COLO668 (cell line): Measurements from ENCODE around the gene EYS.

Source experiments
- DNase-seq: peaks from one replicate; lab custom pipeline; 2025; ENCODE audit not compliant: unreplicated experiment; lab: John Stamatoyannopoulos, UW

EYS gene

GRCh38 chr6:65707126-65707826 lies at the start of gene EYS:
TSS of gene EYS (minus strand) at chr6:65707226. CDS start at chr6:65495410, 211,816 bp downstream.
- no peak for DNase-seq

DNA sequence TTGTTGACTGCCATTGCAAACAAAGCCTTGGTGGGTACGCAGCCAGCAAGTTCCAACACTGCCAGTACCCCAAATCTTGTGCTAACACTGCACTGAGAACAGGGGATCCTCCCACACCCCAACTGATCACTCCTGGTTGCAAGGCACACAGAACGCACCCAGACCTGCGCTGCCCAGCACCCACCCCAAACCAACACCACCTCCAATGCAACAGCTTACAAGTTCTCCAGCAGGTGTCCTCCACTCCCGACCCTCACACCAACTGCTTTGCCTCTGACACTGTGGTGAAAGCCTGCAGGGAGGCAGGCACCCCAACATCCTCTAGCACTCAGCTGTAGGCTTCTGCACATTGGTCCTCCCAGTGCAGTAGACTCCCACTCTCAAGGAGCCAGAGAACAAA lies 39.3 kb upstream of the EYS start:
- DNase-seq = no peak

DNA sequence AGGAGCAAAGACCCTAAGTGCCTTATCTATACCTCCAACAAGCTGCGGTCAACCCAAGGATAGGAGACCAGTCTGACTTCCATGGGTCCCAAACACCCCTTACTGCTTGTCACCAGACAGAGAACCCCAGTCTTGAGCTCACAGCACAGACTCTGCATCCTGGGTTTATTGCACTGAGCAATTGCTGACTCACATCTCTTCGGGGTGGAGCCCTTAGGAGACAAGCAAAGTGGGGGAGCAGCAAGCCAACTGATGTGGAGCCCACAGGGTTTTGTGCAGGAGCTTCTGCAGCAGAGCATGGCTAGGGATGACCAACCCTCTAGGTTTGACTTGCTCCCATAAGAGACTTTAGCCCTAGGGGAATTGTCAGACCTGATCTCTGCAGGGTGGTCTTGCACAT lies 38.6 kb upstream of the EYS start:
- DNase-seq = no peak

GRCh38 chr6:65728879-65729479 lies 22.0 kb upstream of the EYS start:
- DNase-seq = no peak

DNA sequence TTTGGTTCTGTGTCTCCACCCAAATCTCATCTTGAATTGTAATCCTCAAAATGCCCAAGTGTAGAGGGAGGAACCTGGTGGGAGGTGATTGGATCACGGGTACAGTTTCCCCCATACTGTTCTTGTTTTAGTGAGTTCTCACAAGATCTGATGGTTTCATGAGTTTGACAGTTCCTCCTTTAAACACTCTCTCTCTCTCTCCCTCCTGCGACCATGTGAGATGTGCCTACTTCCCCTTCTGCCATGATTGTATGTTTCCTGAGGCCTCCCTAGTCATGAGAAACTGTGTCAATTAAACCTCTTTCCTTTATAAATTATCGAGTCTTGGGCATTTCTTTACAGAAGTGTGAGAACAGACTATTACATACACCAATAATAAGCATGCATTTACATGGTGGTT lies 12.1 kb upstream of the EYS start:
- no peak for DNase-seq

DNA sequence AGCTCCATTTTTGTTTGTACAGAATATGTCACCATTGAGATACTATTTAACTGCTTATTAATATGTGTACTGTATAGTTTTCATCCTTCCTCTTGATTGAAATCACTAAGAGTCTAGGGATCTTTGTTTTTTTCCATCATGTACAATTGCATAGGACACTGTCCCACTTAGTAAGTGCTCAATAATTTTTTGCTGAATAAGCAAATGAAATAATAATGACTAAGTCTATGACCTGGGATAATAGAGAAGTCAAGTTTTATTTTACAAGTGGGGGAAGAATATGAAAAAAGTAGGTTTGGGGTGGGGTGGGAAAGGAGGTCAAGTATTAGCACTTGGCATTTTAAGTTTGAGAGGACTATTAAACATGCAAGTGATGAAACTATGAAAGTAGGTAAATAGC lies 4.5 kb upstream of the EYS start:
- no peak for DNase-seq

DNA sequence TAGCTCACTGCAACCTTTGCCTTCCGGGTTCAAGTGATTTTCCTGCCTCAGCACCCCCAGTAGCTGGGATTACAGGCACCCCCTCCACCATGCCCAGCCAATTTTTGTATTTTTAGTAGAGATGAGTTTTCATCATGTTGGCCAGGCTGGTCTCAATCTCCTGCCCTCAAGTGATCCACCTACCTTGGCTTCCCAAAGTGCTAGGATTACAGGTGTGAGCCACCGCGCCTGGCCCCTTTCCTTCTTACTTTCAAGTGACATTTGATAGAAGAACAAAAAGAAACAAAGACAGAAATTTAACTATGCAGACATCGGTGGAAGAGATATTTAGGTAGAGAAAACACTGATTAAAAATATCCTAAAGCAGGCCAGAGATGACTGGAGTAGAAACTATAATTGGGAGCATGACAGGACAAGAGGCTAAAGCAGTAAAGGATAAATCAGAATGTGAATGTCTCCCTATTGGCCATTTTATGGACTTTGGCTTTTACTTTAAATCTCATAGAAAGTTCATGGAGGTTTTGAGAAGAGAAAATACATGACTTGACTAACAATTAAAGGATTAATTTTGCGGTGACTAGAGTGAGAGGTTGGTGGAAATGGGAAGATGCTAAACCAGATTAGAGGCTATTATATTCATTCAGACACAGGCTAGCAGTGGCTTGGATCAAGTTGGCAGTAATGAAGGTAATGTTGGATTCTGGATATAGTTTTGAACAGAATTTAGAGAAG lies 2.2 kb upstream of the EYS start:
- DNase-seq = no peak

GRCh38 chr6:65708162-65708561 lies 1.1 kb upstream of the EYS start:
- DNase-seq = no peak

GRCh38 chr6:65706436-65706835 lies 590 bp downstream of the EYS start:
- no peak for DNase-seq

DNA sequence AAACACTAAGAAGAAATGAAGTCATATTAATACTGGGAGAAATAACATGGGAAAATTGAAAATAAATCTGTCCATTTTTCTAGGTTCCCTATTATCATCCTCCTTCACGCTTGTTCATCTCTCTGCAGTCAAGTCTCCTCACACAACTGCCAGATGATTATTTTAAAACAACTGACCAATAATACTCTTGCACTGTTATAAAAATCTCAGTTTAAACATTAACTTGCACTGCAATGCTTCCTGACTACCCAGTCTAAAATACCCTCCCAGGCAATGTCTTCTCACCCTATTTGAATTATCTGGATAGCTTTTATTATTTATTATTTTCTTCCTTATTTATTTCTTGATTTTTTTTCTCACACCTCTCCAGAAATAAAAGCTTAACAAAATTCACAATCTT lies 5.7 kb downstream of the EYS start:
- no peak for DNase-seq

- no peak for DNase-seq
Measured at GRCh38 chr6:65700561-65700960, 6.5 kb downstream of the EYS start.

DNA sequence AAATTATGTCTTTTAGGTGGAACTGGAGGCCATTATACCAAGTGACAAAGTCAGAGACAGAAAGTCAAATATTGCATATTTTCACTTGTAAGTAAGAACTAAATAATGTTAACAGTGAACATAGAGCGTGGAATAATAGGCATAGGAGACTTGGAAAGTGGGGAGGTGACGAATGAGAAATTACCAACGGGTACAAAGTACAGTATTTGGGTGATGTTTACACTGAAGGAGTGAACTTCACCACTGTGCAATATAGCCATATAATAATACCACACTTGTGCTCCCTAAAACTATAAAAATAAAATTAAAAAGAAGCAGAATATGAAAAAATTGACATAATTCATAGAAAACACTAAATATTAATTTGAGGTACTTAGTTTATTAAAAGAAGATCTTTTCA lies 14.9 kb downstream of the EYS start:
- DNase-seq = no peak

DNA sequence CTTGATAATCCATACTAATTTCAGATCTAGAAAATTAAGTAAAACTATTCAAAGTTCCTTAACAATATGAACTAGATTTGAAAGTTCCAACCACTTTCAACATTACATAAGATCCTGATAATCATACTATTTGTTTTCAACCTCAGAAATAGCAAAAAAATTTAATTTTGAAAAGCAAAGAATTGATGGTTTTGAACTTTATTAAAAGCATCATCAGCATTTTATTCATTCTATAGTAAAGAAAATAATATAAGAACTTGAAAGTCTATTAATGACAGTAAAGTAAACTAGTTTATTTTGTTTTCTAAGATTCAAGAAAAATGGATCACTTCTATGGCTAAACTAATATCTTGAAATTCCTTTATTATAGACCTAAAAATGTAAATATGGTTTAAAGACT lies 26.8 kb downstream of the EYS start:
- DNase-seq = no peak

DNA sequence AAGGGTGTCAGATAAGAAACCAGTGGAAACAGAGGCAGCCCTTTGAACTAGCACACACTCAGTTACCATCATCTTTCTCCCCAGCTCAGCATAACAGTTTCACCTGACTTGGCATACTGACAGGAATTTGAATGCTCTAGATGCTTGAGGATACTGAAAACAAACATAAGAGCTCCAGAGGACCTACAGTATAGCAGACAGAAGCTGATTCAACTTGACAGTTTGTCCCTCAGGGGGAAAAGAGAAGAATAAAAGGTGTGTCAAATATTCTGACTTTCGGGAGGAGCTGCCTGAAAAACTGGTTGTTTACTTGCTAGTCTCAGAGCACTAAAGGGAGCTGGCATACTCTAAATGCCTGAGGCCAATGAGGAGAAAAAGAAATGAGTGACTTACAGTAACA lies 35.1 kb downstream of the EYS start:
- DNase-seq = no peak

GRCh38 chr6:65667916-65668656 lies 38.9 kb downstream of the EYS start:
- DNase-seq = no peak

DNA sequence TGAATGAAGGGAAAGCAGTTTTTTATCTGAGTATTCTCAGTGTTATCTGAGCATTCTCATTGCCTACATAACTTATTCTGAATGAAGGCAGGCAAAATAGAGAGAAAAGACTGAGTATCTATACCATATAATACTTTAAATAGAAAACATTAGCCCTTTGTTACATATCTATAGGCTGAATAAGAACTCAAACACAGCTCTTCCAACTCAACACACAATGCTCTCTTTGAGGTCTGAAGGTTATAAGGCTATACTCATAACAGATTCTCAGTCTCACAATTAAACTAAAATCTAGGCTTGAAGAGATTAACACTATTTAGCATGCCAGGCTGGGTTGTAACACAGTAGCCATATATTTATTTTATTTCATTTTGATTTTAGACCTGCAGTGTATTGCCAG lies 56.9 kb downstream of the EYS start:
- DNase-seq = no peak

GRCh38 chr6:65649392-65649791 lies 57.6 kb downstream of the EYS start:
- no peak for DNase-seq

- DNase-seq = no peak
Measured at GRCh38 chr6:65646544-65646943, 60.5 kb downstream of the EYS start.

- no peak for DNase-seq
Measured at GRCh38 chr6:65642776-65643175, 64.2 kb downstream of the EYS start.

- DNase-seq = no peak
Measured at GRCh38 chr6:65638047-65638831, 68.8 kb downstream of the EYS start.
